Trophoblast cell (in vitro differentiated cells and primary cell): ENCODE measurements around the gene MLF2.
A peak's percentile ranks its signal among the peaks of the same experiment; 100 is the strongest.

ENCODE experiments used
- DNase-seq, 2 donors: peaks; one replicate each; pipeline ENCODE4 v3.0.0-alpha.2; 2016
- H2AFZ ChIP-seq: 2 replicates; pipeline ENCODE4 v1.6.1; 2013; ENCODE audit warnings: low read length, moderate library complexity, mild to moderate bottlenecking; ENCODE audit not compliant: insufficient read depth, poor library complexity
- H2AK5ac ChIP-seq: 2 replicates; pipeline ENCODE4 v1.6.1; 2013; ENCODE audit warnings: mild to moderate bottlenecking, low read length
- H2BK120ac ChIP-seq: 2 replicates; pipeline ENCODE4 v1.6.1; 2013; ENCODE audit warnings: low read length, mild to moderate bottlenecking, moderate library complexity; ENCODE audit not compliant: insufficient read depth, poor library complexity
- H2BK12ac ChIP-seq: 2 replicates; pipeline ENCODE4 v1.6.1; 2013; ENCODE audit warnings: mild to moderate bottlenecking, low read length, moderate library complexity
- H2BK5ac ChIP-seq: 2 replicates; pipeline ENCODE4 v1.6.1; 2013; ENCODE audit warnings: low read length, low read depth, moderate library complexity, mild to moderate bottlenecking; ENCODE audit not compliant: poor library complexity
- H3K14ac ChIP-seq: 2 replicates; pipeline ENCODE4 v1.6.1; 2013; ENCODE audit warnings: mild to moderate bottlenecking, low read length
- H3K18ac ChIP-seq: 2 replicates; pipeline ENCODE4 v1.6.1; 2013; ENCODE audit warnings: mild to moderate bottlenecking, low read length
- H3K23ac ChIP-seq: 2 replicates; pipeline ENCODE4 v1.6.1; 2013; ENCODE audit warnings: low read length
- H3K27ac ChIP-seq: 2 replicates; pipeline ENCODE4 v1.5.1; 2013; ENCODE audit warnings: low read depth, mild to moderate bottlenecking, inconsistent platforms, low read length, moderate library complexity
- H3K27me3 ChIP-seq: 2 replicates; pipeline ENCODE4 v1.6.1; 2013; ENCODE audit warnings: inconsistent platforms, mild to moderate bottlenecking, low read length, moderate library complexity; ENCODE audit not compliant: insufficient read depth
- H3K36me3 ChIP-seq, 2 experiments: 1 replicate in 1 of 2; 2 replicates in 1 of 2; pipeline ENCODE4 v1.6.1; 2013; ENCODE audit warnings: low read length in 2 of 2, mild to moderate bottlenecking in 2 of 2, moderate library complexity in 1 of 2; ENCODE audit not compliant: insufficient read depth in 2 of 2, control insufficient read depth in 1 of 2
- H3K4ac ChIP-seq: 2 replicates; pipeline ENCODE4 v1.6.1; 2013; ENCODE audit warnings: low read depth, mild to moderate bottlenecking, low read length, moderate library complexity
- H3K4me1 ChIP-seq, 2 experiments: 1 replicate in 1 of 2; 2 replicates in 1 of 2; pipeline ENCODE4 v1.6.1; 2013; ENCODE audit warnings: low read length in 2 of 2, mild to moderate bottlenecking in 2 of 2, moderate library complexity in 1 of 2; ENCODE audit not compliant: insufficient read depth in 2 of 2, control insufficient read depth in 1 of 2
- H3K4me2 ChIP-seq: 2 replicates; pipeline ENCODE4 v1.6.1; 2013; ENCODE audit warnings: inconsistent platforms, mild to moderate bottlenecking, low read length, moderate library complexity
- H3K4me3 ChIP-seq: 2 replicates; pipeline ENCODE4 v1.5.1; 2013; ENCODE audit warnings: mild to moderate bottlenecking, low read depth, low read length, inconsistent platforms
- H3K79me1 ChIP-seq: one replicate; pipeline ENCODE4 v1.6.1; 2013; ENCODE audit warnings: low read length
- H3K79me2 ChIP-seq: 2 replicates; pipeline ENCODE4 v1.6.1; 2013; ENCODE audit warnings: low read length, mild to moderate bottlenecking; ENCODE audit not compliant: control insufficient read depth, insufficient read depth, poor library complexity
- H3K9ac ChIP-seq: 2 replicates; pipeline ENCODE4 v1.6.1; 2013; ENCODE audit warnings: mild to moderate bottlenecking, low read length
- H3K9me3 ChIP-seq: 2 replicates; pipeline ENCODE4 v1.6.1; 2013; ENCODE audit warnings: low read depth, mild to moderate bottlenecking, control low read depth, inconsistent platforms, low read length; ENCODE audit not compliant: insufficient read depth
- H4K12ac ChIP-seq: 2 replicates; pipeline ENCODE4 v1.6.1; 2013; ENCODE audit warnings: low read depth, mild to moderate bottlenecking, low read length, moderate library complexity
- H4K8ac ChIP-seq: 2 replicates; pipeline ENCODE4 v1.6.1; 2013; ENCODE audit warnings: low read depth, mild to moderate bottlenecking, low read length, moderate library complexity
- H4K91ac ChIP-seq: one replicate; pipeline ENCODE4 v1.6.1; 2013; ENCODE audit warnings: low read depth, mild to moderate bottlenecking, low read length, moderate library complexity
- WGBS: extraction: QIAGEN DNeasy Blood & Tissue Kit; methylation state at CpG from one replicate; pipeline ENCODE4 v1.1.7; 2013; ENCODE audit warnings: missing lambda C conversion rate; ENCODE audit not compliant: insufficient read length, insufficient coverage; ENCODE audit errors: extremely low coverage; 5-methylcytosine and 5-hydroxymethylcytosine counted together

MLF2 gene

DNA sequence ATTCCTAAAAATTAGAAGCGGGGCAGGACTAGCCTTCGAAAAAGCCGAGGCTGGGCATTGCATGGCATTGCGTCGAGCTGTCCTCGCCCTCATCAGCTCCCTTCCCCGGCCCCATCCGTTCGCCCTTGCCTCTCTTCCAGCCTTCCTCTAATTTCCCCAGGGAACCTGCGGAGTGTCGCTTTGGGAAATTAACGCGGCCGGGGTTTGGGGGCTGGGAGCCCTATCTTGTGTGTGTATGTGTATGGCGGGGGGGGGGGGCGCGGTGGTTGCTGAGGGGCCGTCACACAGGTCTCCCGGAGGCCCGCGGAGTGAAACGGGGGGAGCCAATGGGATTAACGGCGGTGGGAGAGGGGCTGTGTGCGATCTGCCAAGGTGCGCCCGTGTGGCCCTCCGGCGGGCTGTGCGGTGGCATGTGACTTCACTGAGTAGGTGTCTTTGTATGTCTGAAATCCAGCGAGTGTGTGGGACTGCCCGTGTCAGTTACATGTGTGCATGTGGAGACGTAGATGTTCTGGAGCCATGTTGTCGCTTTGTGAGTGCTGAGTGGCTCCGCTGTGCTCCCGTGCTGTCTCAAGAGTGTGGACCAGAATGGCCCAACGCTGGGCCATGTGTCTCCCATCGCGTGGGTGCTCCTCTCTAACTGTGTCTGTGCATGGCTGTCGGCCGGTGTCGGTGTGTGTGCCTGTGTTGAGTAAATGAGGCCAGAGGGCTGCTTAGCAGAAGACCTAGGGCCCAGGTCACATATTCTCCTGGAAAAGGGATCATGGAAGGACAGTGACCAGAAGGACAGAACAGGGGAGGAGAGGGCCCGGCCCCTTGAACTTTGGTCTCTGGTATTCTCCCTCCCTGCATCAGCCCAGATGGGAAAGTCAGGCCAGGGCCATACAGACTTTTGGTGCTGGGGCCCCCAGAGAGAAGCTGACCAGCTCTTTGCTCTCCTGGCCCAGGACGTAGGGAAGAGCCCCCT is 14.7 kb upstream of the MLF2 start:
- H3K27me3 ChIP-seq = no peaks in the 10 kb centered on the region
- H3K9ac ChIP-seq = peak overlapping the region; percentile 83
- H2BK120ac ChIP-seq = no peak overlapping the region
- H2AK5ac ChIP-seq = peak overlapping the region; percentile 12
- peak overlapping the region; percentile 77 for H4K91ac ChIP-seq
- peak overlapping the region; percentile 23 for H4K8ac ChIP-seq
- H3K79me2 ChIP-seq = peaks cover 18% of the 10 kb centered on the region
- peaks cover 2% of the 10 kb centered on the region for H3K9me3 ChIP-seq
- peaks cover 23 to 32% of the 10 kb centered on the region in 2 experiments for H3K4me1 ChIP-seq
- H3K18ac ChIP-seq = peak overlapping the region; percentile 92
- peak in 1 of 2 donors; percentile 9 for DNase-seq
- peak overlapping the region; percentile 92 for H3K4me3 ChIP-seq
- no peak overlapping the region for H4K12ac ChIP-seq
- peaks cover 30% of the 10 kb centered on the region for H3K79me1 ChIP-seq
- H2AFZ ChIP-seq = peak overlapping the region; percentile 11
- H3K27ac ChIP-seq = peak overlapping the region; percentile 6
- H2BK12ac ChIP-seq = no peak overlapping the region
- peak overlapping the region; percentile 91 for H3K4me2 ChIP-seq
- peak overlapping the region; percentile 55 for H3K23ac ChIP-seq
- no peak overlapping the region for H2BK5ac ChIP-seq
- peak overlapping the region; percentile 76 for H3K4ac ChIP-seq
- H3K14ac ChIP-seq = peak overlapping the region; percentile 90
- WGBS = no CpG with 5 or more reads among the region's 44 CpGs
- H3K36me3 ChIP-seq = peaks cover 21 to 24% of the 10 kb centered on the region in 2 experiments

DNA sequence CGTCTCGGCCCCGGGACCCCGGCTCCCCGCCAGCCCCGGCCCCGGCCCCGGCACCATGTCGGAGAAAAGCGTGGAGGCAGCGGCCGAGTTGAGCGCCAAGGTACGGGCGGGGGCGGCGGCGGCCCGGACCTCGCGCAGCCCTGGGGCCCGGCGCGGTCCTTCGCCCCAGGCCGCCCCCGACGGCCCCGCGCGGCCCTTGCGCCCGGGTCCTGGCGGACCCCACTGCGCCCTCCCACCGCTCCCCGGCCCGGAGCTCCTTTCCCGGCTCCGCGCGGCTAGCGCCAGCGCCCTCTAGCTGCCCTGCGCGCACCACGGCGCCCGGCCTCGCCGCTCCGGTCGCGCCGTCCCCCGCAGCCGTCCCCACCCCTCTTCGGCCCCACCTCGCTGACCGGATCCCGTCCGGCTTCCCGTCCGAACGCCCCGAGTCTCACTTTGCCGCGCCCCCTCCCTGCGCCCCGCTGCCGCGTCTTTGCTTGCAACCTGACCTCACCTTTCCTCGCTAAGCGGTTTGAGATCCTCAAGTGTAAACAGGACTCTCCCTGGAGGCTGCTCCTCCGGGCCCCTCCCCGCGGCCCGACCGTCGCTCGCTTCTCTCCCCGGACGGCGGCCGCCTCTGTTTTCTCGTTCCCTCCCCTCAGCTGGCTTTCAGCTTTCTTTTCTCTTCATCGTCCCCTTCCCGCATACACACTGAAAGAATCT is 13.9 kb upstream of the MLF2 start:
- peak overlapping the region; percentile 55 for H2BK120ac ChIP-seq
- WGBS = no CpG with 5 or more reads among the region's 88 CpGs
- peak overlapping the region; percentile 92 for H3K4me3 ChIP-seq
- peak; percentile 59 to 71 for DNase-seq
- H4K8ac ChIP-seq = peak overlapping the region; percentile 43
- peak overlapping the region; percentile 77 for H4K91ac ChIP-seq
- H3K36me3 ChIP-seq = peaks cover 21 to 24% of the 10 kb centered on the region in 2 experiments
- peak overlapping the region; percentile 83 for H3K9ac ChIP-seq
- peaks cover under 1% of the 10 kb centered on the region for H3K9me3 ChIP-seq
- peak overlapping the region; percentile 92 for H3K18ac ChIP-seq
- H3K79me2 ChIP-seq = peaks cover 18% of the 10 kb centered on the region
- peaks cover 23 to 32% of the 10 kb centered on the region in 2 experiments for H3K4me1 ChIP-seq
- H3K27me3 ChIP-seq = no peaks in the 10 kb centered on the region
- peak overlapping the region; percentile 76 for H3K4ac ChIP-seq
- H3K79me1 ChIP-seq = peaks cover 30% of the 10 kb centered on the region
- peak overlapping the region; percentile 61 for H2BK5ac ChIP-seq
- peak overlapping the region; percentile 32 for H2AK5ac ChIP-seq
- no peak overlapping the region for H2BK12ac ChIP-seq
- H3K14ac ChIP-seq = peak overlapping the region; percentile 90
- peak overlapping the region; percentile 43 for H4K12ac ChIP-seq
- H3K23ac ChIP-seq = no peak overlapping the region
- peak overlapping the region; percentile 91 for H3K4me2 ChIP-seq
- H3K27ac ChIP-seq = peak overlapping the region; percentile 77
- H2AFZ ChIP-seq = peak overlapping the region; percentile 54

DNA sequence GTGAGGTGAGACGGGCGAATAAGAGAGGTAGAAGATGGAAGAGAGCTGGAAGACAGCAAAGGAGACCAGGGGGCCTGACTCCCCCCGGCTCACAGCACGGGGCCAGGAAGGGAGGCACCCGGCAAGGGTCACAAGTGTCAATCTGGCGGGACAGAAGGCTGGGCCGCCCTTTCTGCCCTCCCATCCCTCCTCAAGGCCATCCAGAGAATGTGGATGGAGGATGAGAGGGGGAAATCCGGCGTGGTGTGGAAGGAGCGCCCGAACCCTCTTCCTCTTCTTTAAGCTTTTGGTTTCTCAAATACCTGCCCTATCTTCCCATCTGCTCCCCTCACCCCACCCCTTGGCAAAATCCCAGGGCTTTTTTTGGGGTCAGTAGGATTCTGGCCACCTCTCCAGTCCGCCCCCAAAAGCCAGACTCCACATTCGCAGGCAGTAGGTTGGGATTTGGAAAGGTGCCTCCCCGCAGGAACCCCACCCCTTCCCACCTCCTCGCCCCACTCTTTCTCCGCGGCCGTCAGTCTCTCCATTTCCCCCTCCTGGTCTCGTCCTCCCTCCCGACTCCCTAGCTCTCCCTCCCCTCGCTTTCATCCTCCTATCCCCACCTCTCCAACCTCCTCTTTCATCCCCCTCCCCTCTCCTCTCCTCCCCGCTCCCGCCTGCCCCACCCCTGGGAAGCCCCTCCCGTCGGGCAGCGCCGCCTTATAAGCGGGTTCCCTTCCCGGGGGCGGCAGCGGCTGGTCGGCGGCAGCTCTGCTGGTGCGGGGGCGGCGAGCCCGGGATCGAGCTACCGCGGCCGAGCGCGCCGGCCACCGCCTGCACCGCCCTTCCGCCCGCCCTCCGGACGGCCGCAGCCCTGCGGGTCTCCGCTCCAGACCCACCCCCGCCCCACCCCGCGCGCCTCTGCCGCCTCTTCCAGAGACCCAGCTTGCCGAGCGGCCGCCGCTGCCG is 13.0 kb upstream of the MLF2 start, which contains the start of gene PTMS:
Gene PTMS (plus strand): TSS at position 730 of the 948 bp plus-strand sequence. CDS start 343 bp downstream, outside the sequence.
- no CpG with 5 or more reads among the region's 63 CpGs for WGBS
- Histone ChIP-seq H3K27me3 (no peaks in the 10 kb centered on the region), H3K14ac (peak within 1 kb of the TSS; percentile 90), H3K23ac (no peak within 1 kb of the TSS), H4K91ac (peak within 1 kb of the TSS; percentile 91), H4K12ac (peak within 1 kb of the TSS; percentile 43), H2BK12ac (peak within 1 kb of the TSS; percentile 58), H3K9ac (peak within 1 kb of the TSS; percentile 83), H2AFZ (peak within 1 kb of the TSS; percentile 54), H3K27ac (peak within 1 kb of the TSS; percentile 85), H2BK120ac (peak within 1 kb of the TSS; percentile 95), H2AK5ac (peak within 1 kb of the TSS; percentile 89), H3K79me1 (peaks cover 30% of the 10 kb centered on the region), H3K4me1 (peaks cover 23 to 32% of the 10 kb centered on the region in 2 experiments), H3K18ac (peak within 1 kb of the TSS; percentile 92), H3K4me3 (peak within 1 kb of the TSS; percentile 92), H3K4ac (peak within 1 kb of the TSS; percentile 76), H4K8ac (peak within 1 kb of the TSS; percentile 63), H3K36me3 (peaks cover 17 to 18% of the 10 kb centered on the region in 2 experiments), H2BK5ac (peak within 1 kb of the TSS; percentile 63), H3K4me2 (peak within 1 kb of the TSS; percentile 91), H3K79me2 (peaks cover 18% of the 10 kb centered on the region), H3K9me3 (no peaks in the 10 kb centered on the region)
- peak; percentile 39 to 59 for DNase-seq
